LNCaP clone FGC (cell line): ENCODE data around the gene PACSIN3.

ENCODE experiments used
- DNase-seq: peaks from one replicate; pipeline ENCODE4 v3.0.0-alpha.2; 2011; ENCODE audit warnings: low read depth
- H3K4me3 ChIP-seq: 2 replicates; pipeline ENCODE4 v1.5.1; 2011; ENCODE audit warnings: mild to moderate bottlenecking, low read depth, low read length, control low read depth
- TF ChIP-seq, protein P1 (sequence below): IDR thresholded peaks from 2 replicates; pipeline ENCODE4 v1.5.1; 2012; ENCODE audit warnings: mild to moderate bottlenecking; ENCODE audit not compliant: control insufficient read depth, insufficient read depth; ENCODE audit errors: extremely low read depth

PACSIN3 gene

GRCh38 chr11:47185305-47186075, 744 bp downstream of the PACSIN3 start:
- peak overlapping the region; percentile 61 for H3K4me3 ChIP-seq
- DNase-seq = no peak
- TF ChIP-seq, protein P1, sequence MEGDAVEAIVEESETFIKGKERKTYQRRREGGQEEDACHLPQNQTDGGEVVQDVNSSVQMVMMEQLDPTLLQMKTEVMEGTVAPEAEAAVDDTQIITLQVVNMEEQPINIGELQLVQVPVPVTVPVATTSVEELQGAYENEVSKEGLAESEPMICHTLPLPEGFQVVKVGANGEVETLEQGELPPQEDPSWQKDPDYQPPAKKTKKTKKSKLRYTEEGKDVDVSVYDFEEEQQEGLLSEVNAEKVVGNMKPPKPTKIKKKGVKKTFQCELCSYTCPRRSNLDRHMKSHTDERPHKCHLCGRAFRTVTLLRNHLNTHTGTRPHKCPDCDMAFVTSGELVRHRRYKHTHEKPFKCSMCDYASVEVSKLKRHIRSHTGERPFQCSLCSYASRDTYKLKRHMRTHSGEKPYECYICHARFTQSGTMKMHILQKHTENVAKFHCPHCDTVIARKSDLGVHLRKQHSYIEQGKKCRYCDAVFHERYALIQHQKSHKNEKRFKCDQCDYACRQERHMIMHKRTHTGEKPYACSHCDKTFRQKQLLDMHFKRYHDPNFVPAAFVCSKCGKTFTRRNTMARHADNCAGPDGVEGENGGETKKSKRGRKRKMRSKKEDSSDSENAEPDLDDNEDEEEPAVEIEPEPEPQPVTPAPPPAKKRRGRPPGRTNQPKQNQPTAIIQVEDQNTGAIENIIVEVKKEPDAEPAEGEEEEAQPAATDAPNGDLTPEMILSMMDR = no peak

GRCh38 chr11:47184711-47185304, 1.4 kb downstream of the PACSIN3 start:
- H3K4me3 ChIP-seq = peak overlapping the region; percentile 61
- TF ChIP-seq, protein P1 = no peak
- no peak for DNase-seq

DNA sequence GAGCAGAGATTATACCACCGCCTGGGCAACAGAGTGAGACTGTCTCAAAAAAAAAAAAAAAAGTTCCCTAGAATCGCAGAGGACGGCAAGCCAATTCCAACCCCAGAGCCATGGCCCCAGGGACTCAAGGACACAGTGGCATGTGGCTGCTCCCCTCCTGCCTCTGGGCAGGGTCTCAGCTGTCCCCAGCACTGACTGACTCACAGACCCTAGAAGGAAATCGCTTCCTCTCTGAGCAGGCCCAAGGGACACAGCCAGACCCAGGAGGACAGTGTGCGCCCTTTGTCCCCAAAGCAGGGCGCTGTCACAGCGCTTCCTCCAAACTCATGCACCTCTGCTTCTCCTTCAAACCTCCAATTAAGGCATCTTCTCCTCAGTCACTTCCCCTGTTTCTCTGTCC, 2.3 kb downstream of the PACSIN3 start:
- TF ChIP-seq, protein P1 = no peak
- H3K4me3 ChIP-seq = no peak overlapping the region
- no peak for DNase-seq

DNA sequence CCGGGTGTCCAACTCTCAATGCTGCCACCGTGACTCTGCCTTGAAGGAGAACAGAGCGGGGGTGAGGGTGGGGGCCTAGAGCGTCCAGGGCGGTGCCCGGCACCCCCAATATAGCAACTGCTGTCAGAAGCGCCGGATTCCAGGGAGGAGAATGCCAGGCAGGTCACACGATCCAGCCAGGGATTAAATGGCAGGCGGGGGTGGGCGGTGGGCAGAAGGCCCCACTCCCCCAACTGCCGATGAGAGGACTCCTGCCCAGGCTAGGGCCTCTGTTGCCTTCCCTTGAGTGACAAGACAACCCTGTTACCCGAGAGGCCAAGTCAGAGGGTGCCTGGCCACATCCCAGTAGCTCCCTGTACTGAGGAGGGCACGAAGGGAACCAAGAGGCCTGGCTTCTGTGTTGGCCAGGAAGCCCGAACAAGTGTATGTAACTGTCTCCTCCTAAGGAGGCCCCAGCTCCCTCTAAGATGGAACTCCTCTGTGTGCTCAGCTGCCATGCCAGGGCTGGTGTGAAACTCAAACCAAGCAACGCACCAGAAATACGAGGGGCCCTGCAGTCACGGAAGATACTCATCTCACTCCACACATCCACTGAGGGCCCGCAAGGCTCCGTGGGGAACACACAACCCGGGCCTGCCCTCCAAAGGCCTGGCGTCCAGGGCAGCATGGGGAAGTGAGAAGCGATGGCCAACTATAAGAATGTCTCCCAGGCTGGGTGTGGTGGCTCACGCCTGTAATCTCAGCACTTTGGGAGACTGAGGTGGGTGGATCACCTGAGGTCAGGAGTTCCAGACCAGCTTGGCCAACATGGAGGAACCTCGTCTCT, 3.0 kb downstream of the PACSIN3 start:
- no peak overlapping the region for H3K4me3 ChIP-seq
- TF ChIP-seq, protein P1 = no peak
- no peak for DNase-seq

GRCh38 chr11:47182380-47182779, 3.9 kb downstream of the PACSIN3 start:
- no peak for DNase-seq
- TF ChIP-seq, protein P1 = no peak
- no peak overlapping the region for H3K4me3 ChIP-seq

GRCh38 chr11:47181271-47181670, 5.0 kb downstream of the PACSIN3 start:
- DNase-seq = no peak
- no peak overlapping the region for H3K4me3 ChIP-seq
- TF ChIP-seq, protein P1 = no peak
